Epithelial cell of esophagus (primary cell): ENCODE data around the gene TMEM176A.

Source experiments
- DNase-seq: peaks from one replicate; pipeline ENCODE4 v3.0.0; 2010; ENCODE audit warnings: low read depth
- H3K4me3 ChIP-seq: 2 replicates; pipeline ENCODE4 v1.5.1; 2011; ENCODE audit warnings: mild to moderate bottlenecking, low read length, control low read depth
- TF ChIP-seq, protein P1 (sequence below): IDR thresholded peaks from 2 replicates; pipeline ENCODE4 v1.5.1; 2011; ENCODE audit warnings: low read depth, mild to moderate bottlenecking, low read length, control low read depth, inconsistent platforms; ENCODE audit not compliant: insufficient read depth; ENCODE audit errors: missing control alignments

Gene TMEM176A, protein sequence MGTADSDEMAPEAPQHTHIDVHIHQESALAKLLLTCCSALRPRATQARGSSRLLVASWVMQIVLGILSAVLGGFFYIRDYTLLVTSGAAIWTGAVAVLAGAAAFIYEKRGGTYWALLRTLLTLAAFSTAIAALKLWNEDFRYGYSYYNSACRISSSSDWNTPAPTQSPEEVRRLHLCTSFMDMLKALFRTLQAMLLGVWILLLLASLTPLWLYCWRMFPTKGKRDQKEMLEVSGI

DNA sequence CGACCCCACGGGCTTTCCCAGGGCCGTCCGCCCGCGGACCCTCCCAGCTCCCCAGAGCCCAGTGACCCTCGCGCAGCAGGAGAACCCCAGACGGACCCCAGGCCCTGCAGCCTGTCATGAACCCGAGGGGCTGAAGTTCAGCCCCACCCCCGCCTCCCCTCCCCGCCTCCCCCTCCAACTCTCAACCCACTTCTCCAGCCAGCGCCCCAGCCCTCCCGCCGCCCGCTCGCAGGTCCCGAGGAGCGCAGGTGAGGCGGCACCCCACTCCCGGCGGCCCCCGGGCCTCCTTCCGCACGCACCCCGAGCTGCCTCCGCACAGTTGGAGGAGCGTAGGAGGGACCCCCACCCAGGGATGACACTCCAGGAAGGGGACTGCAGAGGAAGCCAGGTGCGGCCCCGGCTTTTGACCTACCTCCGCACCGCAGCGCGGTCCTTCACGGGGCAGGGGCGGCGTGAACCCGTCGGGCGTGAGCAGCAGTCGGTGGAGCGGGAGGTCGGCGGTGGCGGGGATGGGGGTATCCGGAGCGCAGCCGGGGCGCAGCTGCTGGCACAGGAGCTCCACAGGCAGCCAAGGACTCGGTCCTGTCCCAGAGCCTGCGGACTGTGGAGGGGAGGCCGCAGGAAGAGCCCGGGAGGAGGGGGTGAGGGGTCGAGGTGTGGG lies at the start of gene TMEM176A:
TMEM176A (plus strand) TSS at position 189 of the 661 bp plus-strand sequence. CDS start 782 bp downstream, outside the sequence.
- no peak within 1 kb of the TSS for H3K4me3 ChIP-seq
- TF ChIP-seq, protein P1, sequence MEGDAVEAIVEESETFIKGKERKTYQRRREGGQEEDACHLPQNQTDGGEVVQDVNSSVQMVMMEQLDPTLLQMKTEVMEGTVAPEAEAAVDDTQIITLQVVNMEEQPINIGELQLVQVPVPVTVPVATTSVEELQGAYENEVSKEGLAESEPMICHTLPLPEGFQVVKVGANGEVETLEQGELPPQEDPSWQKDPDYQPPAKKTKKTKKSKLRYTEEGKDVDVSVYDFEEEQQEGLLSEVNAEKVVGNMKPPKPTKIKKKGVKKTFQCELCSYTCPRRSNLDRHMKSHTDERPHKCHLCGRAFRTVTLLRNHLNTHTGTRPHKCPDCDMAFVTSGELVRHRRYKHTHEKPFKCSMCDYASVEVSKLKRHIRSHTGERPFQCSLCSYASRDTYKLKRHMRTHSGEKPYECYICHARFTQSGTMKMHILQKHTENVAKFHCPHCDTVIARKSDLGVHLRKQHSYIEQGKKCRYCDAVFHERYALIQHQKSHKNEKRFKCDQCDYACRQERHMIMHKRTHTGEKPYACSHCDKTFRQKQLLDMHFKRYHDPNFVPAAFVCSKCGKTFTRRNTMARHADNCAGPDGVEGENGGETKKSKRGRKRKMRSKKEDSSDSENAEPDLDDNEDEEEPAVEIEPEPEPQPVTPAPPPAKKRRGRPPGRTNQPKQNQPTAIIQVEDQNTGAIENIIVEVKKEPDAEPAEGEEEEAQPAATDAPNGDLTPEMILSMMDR: no peak
- DNase-seq: no peak

DNA sequence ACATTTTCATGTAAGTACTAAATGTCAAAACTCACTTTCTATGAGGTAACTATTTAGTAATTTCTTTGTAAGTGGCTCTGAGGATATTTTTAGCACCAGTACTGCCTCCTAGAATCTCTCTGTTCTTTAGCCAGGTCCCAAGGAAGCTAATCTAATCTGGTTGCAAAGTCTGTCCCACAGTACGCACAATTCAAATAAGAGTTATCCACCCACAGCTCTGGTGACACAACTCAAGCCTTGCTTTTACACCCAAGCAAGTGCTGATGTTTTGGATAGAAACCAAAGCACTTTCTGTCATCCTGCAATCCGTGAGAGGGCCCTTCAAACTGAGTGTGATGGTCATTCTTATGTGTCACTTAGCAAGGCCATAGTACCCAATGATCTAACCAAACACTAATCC lies 48.9 kb upstream of the TMEM176A start:
- TF ChIP-seq, protein P1: no peak
- no peak for DNase-seq
- H3K4me3 ChIP-seq: no peak overlapping the region

DNA sequence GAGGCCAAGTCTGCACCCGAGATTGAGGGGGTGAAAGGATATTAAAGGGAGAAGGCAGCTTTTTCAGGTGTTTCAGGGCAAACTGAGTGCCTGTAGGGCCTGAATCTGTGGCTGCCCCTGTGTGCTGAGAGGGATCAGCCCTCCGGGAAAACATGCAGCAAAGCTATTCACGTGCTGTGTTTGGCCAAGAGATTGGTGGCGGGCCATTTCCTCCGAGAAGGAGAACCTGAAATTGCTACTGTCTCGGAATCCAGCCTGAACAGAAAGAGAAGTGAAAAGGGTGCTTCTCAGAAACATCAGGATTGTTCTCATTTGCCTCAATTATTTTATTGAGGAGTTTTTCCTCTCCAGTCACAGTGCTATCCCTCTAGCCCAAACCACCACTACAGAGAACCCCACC lies 47.3 kb upstream of the TMEM176A start:
- no peak for DNase-seq
- no peak overlapping the region for H3K4me3 ChIP-seq
- TF ChIP-seq, protein P1: no peak

DNA sequence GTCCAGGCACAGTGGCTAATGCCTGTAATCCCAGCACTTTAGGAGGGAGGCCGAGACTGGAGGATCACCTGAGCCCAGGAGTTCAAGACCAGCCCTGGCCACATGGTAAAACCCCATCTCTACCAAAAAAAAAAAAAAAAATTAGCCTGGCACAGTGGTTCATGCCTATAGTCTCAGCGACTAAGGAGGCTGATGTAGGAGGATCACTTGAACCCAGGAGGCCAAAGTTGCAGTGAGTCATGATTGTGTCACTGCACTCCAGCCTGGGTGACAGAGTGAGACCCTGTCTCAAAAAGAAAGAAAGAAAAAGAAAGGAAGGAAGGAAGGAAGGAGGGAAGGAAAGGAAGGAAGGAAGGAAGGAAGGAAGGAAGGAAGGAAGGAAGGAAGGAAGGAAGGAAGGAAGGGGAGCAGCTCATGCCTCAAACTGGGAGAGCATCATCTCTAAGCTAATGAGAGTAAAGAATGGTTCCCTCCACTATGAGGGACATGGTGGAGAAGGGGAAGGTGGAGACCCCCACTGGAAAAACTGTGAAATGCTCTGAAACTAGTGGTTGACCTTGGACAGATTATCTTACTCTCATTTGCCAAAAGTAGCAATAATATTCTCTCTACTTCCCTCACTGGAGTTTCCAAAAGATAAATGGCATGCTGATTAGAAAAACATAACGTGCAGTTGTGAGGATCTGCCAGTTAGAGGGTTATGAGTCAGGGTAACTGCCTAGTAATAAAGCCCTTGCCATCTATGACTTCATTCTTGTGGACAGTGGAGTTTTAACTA lies 46.6 kb upstream of the TMEM176A start:
- H3K4me3 ChIP-seq: no peak overlapping the region
- TF ChIP-seq, protein P1: no peak
- peak; percentile 5 for DNase-seq

DNA sequence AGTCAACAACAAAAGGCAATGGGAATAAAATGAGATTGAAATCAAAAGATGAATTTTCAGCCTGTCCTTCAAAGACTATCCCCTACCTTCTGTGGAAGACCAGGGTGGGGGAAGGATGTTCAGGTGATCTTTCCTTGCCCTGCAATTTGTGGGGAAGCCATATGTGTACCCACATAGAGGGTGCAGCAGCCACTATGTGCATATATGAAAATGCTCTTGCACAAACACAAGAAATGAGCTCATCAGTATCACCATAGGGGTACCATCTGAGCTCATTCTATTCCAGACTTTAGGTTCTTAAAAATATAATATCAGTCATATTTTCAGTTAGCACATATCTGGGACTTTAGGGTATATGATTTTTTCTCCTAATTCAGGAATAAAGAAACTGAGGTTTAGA lies 45.6 kb upstream of the TMEM176A start:
- TF ChIP-seq, protein P1: no peak
- DNase-seq: no peak
- H3K4me3 ChIP-seq: no peak overlapping the region

DNA sequence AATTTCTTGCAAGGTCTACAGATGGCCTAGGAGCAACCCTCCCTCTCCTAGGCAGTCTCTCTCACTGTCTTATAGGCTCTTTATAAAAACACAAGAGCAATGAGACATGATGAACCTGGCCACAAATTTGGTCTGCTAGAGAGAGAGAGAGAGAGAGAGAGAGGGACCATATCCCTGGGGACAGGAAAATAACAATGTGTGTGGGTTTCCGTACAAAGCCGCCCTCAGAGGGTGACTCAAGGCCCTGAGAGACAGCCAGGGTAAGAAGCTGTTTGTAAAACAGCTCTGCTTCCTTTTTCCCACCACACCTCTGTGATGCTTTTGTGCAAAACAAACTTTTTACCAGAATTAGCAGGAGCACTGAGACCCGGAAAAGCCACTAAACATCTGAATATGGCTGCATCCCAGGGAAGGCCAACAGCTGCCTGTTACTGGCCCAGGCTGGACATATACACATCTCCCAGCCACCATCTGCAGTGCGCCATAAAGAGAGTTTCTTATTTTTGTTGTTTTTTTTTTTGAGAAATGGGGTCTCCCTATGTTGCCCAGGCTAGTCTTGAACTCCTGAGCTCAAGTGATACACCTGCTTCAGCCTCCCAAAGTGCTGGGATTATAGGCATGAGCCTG lies 45.0 kb upstream of the TMEM176A start:
- H3K4me3 ChIP-seq: no peak overlapping the region
- TF ChIP-seq, protein P1: no peak
- DNase-seq: no peak
